ENCODE data around the gene PTCD3. TPM values are rescaled to one million over a fixed set of nuclear protein-coding genes. Genes with fewer than 3 reads are reported as not detected.

PTCD3 gene
- polyA plus RNA-seq, 1 of the 3 experiments (the other 2 are of a cell fraction) = 44.5 TPM

GRCh38 chr2:86143926-86144685 lies 38.1 kb downstream of the PTCD3 start:
- Histone ChIP-seq H3K4me3 (ENCODE audit: low read depth in 2 of 2, low read length in 1 of 2) (no peak overlapping the region), H3K4me2 (no peak overlapping the region), H3K36me3 (replicated peaks in 1 of 2; ENCODE audit: control insufficient read depth in 1 of 2, insufficient read depth in 2 of 2, low read length in 1 of 2) (peaks cover 71 to 82% of the 10 kb centered on the region in 2 experiments), H3K27me3 (ENCODE audit: insufficient read depth) (no peaks in the 10 kb centered on the region), H3K4me1 (ENCODE audit: control insufficient read depth in 1 of 2, insufficient read depth in 2 of 2, low read depth in 1 of 2, low read length in 1 of 2) (no peaks in the 10 kb centered on the region), H3K79me2 (ENCODE audit: insufficient read depth) (no peaks in the 10 kb centered on the region), H3K9me3 (no peaks in the 10 kb centered on the region), H3F3A (replicated peaks; ENCODE audit: insufficient read depth) (peaks cover 19% of the 10 kb centered on the region), H4K20me1 (ENCODE audit: insufficient read depth) (no peaks in the 10 kb centered on the region), H3K9ac (no peak overlapping the region), H3K27ac (ENCODE audit: low read depth in 2 of 2, low read length in 1 of 2) (no peak overlapping the region), H3K9me2 (no peaks in the 10 kb centered on the region), H2AFZ (ENCODE audit: low read depth) (no peak overlapping the region)
- 93% methylated on average over 14 of the region's 14 CpGs for WGBS (ENCODE audit: low lambda C conversion rate)
- no peak for DNase-seq
- ChIA-PET CTCF (interaction anchor here (0.9 kb wide), 1 partner anchor 316 kb away, joined by 4 read pairs; no protein-coding TSS in a partner anchor), POLR2A (no interaction called here)
- TF ChIP-seq MEF2A (IDR thresholded peaks at IDR 0.05; ENCODE audit: borderline replicate concordance, low read depth) = no peak
- no peak for TF ChIP-seq EZH2phosphoT487 (IDR thresholded peaks at IDR 0.05; ENCODE audit: borderline replicate concordance, low read depth)
- no peak for TF ChIP-seq SIN3A (IDR thresholded peaks at IDR 0.05; ENCODE audit: borderline replicate concordance, low read depth, low read length)
- TF ChIP-seq NRF1 (IDR thresholded peaks at IDR 0.05; ENCODE audit: low read depth, low read length) = no peak
- TF ChIP-seq PBX3 (IDR thresholded peaks at IDR 0.05) = no peak
- no peak for TF ChIP-seq FOXM1 (IDR thresholded peaks at IDR 0.05; ENCODE audit: low read depth)
- TF ChIP-seq, protein P1, sequence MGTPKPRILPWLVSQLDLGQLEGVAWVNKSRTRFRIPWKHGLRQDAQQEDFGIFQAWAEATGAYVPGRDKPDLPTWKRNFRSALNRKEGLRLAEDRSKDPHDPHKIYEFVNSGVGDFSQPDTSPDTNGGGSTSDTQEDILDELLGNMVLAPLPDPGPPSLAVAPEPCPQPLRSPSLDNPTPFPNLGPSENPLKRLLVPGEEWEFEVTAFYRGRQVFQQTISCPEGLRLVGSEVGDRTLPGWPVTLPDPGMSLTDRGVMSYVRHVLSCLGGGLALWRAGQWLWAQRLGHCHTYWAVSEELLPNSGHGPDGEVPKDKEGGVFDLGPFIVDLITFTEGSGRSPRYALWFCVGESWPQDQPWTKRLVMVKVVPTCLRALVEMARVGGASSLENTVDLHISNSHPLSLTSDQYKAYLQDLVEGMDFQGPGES (IDR thresholded peaks at IDR 0.05; ENCODE audit: low read depth, low read length) = no peak
- TF ChIP-seq RXRA (IDR thresholded peaks at IDR 0.05; ENCODE audit: borderline replicate concordance, low read depth) = no peak
- no peak for TF ChIP-seq REST (IDR thresholded peaks at IDR 0.05; ENCODE audit: low read depth, low read length)

DNA sequence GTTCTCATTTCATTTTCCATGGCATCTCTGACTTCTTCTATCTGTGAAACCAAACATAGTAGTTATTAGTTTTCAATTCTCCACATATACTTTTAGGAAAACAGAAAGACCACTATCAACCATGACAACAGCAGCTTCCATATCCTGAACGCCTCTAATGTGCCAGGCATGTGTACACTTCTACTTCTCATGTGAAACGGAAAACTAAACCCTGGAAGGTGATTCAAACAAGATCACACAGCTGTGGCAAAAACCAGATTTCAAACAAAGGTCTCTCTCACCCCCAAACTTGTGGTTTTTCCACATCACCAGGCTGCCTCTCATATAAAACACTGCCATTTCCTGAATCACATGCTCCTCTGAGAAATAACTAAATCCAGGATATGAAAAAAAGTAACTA lies 41.8 kb downstream of the PTCD3 start:
- peaks cover 12% of the 10 kb centered on the region for H3F3A ChIP-seq (replicated peaks; ENCODE audit: insufficient read depth)
- no peak overlapping the region for H3K4me3 ChIP-seq (ENCODE audit: low read depth in 2 of 2, low read length in 1 of 2)
- no peaks in the 10 kb centered on the region for H3K27me3 ChIP-seq (ENCODE audit: insufficient read depth)
- no peak overlapping the region for H3K27ac ChIP-seq (ENCODE audit: low read depth in 2 of 2, low read length in 1 of 2)
- TF ChIP-seq FOXJ3 (CRISPR knock-in tag; IDR thresholded peaks at IDR 0.05) (no peak), REST (IDR thresholded peaks at IDR 0.05; ENCODE audit: low read depth, low read length) (no peak), MXI1 (IDR thresholded peaks at IDR 0.05; ENCODE audit: low read depth, low read length) (no peak), CHD2 (IDR thresholded peaks at IDR 0.05; ENCODE audit: low read length, partially characterized antibody) (no peak), NFIC (IDR thresholded peaks at IDR 0.05; ENCODE audit: borderline replicate concordance) (no peak), RFX5 (IDR thresholded peaks at IDR 0.05; ENCODE audit: low read length) (no peak)
- no peaks in the 10 kb centered on the region for H3K9me3 ChIP-seq
- H2AFZ ChIP-seq (ENCODE audit: low read depth) = no peak overlapping the region
- no peaks in the 10 kb centered on the region for H3K9me2 ChIP-seq
- H4K20me1 ChIP-seq (ENCODE audit: insufficient read depth) = no peaks in the 10 kb centered on the region
- ChIA-PET CTCF (no interaction called here), POLR2A (interaction anchor here (0.6 kb wide), 1 partner anchor 48 kb away, joined by 3 read pairs; no protein-coding TSS in a partner anchor)
- H3K79me2 ChIP-seq (ENCODE audit: insufficient read depth) = no peaks in the 10 kb centered on the region
- H3K4me2 ChIP-seq = no peak overlapping the region
- 100% methylated on average over 2 of the region's 2 CpGs for WGBS (ENCODE audit: low lambda C conversion rate)
- no peak overlapping the region for H3K9ac ChIP-seq
- H3K4me1 ChIP-seq (ENCODE audit: control insufficient read depth in 1 of 2, insufficient read depth in 2 of 2, low read depth in 1 of 2, low read length in 1 of 2) = no peaks in the 10 kb centered on the region
- peaks cover 69 to 79% of the 10 kb centered on the region in 2 experiments for H3K36me3 ChIP-seq (replicated peaks in 1 of 2; ENCODE audit: control insufficient read depth in 1 of 2, insufficient read depth in 2 of 2, low read length in 1 of 2)
- no peak for DNase-seq
